Activated CD8-positive, alpha-beta T cell treated with anti-CD3 and anti-CD28 coated beads, Interleukin-2, amount 10 ng/mL, durations not matched to agents 7 days and 5 days (primary cell): ENCODE results near the gene TBC1D5. TPM values are rescaled to one million over a fixed set of nuclear protein-coding genes. Genes with fewer than 3 reads are reported as not detected.
A peak's percentile ranks its signal among the peaks of the same experiment; 100 is the strongest.

Experiments used
- ATAC-seq: fragments of 150-1000 bp; cut with Tn5 transposase; one replicate; pipeline ENCODE4 v1.10.0; 2021; ENCODE audit warnings: moderate library complexity
- CTCF ChIA-PET: fragments of 350-600 bp; sonication (Branson Sonifier 250); formaldehyde crosslinking; loops from one replicate; lab custom pipeline; 2021; ENCODE audit warnings: antibody characterized with exemption; lab: Charles Lee
- POLR2A ChIA-PET: fragments of 350-600 bp; sonication (Branson Sonifier 250); formaldehyde crosslinking; loops from one replicate; lab custom pipeline; 2021; ENCODE audit warnings: antibody characterized with exemption; lab: Charles Lee
- DNase-seq: peaks from one replicate; pipeline ENCODE4 v3.0.0-alpha.2; 2020
- H3K27ac Mint-ChIP-seq: one replicate; pipeline ENCODE4 v1.8.0; 2021; ENCODE audit warnings: mild to moderate bottlenecking, mixed read lengths
- H3K27me3 Mint-ChIP-seq: one replicate; pipeline ENCODE4 v1.8.0; 2021; ENCODE audit warnings: low read depth, mixed read lengths
- H3K36me3 Mint-ChIP-seq: one replicate; pipeline ENCODE4 v1.8.0; 2021; ENCODE audit warnings: low read depth, mixed read lengths
- H3K4me1 Mint-ChIP-seq: one replicate; pipeline ENCODE4 v1.8.0; 2021; ENCODE audit warnings: low read depth, mixed read lengths
- H3K4me3 Mint-ChIP-seq: one replicate; pipeline ENCODE4 v1.8.0; 2021; ENCODE audit warnings: mild to moderate bottlenecking, mixed read lengths
- H3K9me3 Mint-ChIP-seq: one replicate; pipeline ENCODE4 v1.8.0; 2022; ENCODE audit warnings: mixed read lengths; ENCODE audit not compliant: insufficient read depth
- total RNA-seq, 2 experiments: library from RNA; stranded (reverse); gene quantifications; one replicate each; pipeline ENCODE4 v1.2.3, GENCODE V29; 2021

Gene TBC1D5
- total RNA-seq, 2 experiments from 2014 or later = 51.2 to 52.8 TPM

DNA sequence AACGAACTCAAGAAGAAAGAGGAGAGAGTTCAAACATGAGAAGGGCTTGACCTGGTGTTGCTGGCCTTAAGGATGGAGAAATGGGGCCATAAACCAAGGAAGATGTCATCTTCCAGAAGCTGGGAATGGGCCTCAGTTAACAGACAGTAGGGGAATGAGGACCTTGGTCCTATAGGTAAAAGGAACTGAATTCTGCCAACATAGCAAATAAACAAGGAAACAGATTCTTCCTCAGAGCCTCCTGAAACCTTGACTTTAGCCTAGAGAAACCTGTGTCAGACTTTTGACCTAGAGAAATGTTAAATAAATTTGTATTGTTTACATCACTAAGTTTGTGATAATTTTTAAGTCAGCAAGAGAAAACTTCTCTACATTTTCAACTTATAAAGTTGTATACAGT, 520.9 kb downstream of the TBC1D5 start:
- ATAC-seq = no peak
- Mint-ChIP-seq H3K4me3 (no peak overlapping the region), H3K4me1 (no peaks in the 10 kb centered on the region), H3K9me3 (peaks cover 6% of the 10 kb centered on the region), H3K27ac (no peak overlapping the region), H3K27me3 (no peaks in the 10 kb centered on the region), H3K36me3 (peaks cover 30% of the 10 kb centered on the region)
- no peak for DNase-seq
- CTCF ChIA-PET = no interaction called here
- POLR2A ChIA-PET = no interaction called here

DNA sequence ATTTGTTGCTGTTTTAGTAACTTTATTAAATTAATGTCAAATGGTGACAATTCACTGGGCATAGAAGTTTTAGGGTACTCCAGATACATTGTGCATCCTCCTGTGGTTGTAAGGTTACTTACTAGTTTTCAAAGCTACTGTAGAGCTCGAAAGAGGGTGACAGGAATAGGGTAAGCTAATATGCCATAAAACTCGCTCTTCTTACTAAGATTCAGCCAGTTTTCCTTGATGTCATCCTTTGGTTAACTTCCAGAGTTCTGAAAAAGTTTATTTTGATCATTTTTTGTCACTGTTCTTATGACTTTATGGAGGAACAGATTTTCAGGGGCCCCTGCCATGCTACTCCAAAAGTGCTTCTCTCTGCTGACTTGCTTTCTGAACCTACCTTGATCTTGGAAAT, 522.8 kb downstream of the TBC1D5 start:
- Mint-ChIP-seq H3K27ac (no peak overlapping the region), H3K4me1 (no peaks in the 10 kb centered on the region), H3K36me3 (peaks cover 27% of the 10 kb centered on the region), H3K4me3 (no peak overlapping the region), H3K27me3 (no peaks in the 10 kb centered on the region), H3K9me3 (peaks cover 6% of the 10 kb centered on the region)
- CTCF ChIA-PET = interaction anchor here (0.9 kb wide), 2 partner anchors 10 to 618 kb away, joined by 3 read pairs; no protein-coding TSS in a partner anchor
- POLR2A ChIA-PET = no interaction called here
- no peak for DNase-seq
- no peak for ATAC-seq

DNA sequence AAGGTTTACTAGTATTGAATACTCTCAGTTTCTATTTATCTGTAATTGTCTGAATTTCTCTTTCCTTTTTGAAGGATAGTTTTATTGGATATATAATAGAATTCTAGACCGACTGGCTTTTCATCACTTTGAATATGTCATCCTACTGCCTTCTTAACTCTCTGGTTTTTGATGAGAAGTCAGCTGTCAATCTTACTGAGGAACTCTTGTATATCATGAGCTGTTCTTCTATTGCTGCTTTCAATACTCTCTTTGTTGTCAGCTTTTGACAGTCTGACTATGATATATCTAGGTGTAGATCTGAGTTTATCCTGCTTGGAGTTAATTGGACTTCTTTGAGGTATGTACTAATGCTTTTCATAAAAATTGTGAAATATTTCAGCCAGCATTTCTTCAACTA, 523.8 kb downstream of the TBC1D5 start:
- peaks cover 29% of the 10 kb centered on the region for H3K36me3 Mint-ChIP-seq
- POLR2A ChIA-PET = no interaction called here
- no peak overlapping the region for H3K27ac Mint-ChIP-seq
- peaks cover 6% of the 10 kb centered on the region for H3K9me3 Mint-ChIP-seq
- CTCF ChIA-PET = no interaction called here
- H3K4me3 Mint-ChIP-seq = no peak overlapping the region
- no peaks in the 10 kb centered on the region for H3K27me3 Mint-ChIP-seq
- ATAC-seq (no peak), DNase-seq (no peak)
- H3K4me1 Mint-ChIP-seq = no peaks in the 10 kb centered on the region

DNA sequence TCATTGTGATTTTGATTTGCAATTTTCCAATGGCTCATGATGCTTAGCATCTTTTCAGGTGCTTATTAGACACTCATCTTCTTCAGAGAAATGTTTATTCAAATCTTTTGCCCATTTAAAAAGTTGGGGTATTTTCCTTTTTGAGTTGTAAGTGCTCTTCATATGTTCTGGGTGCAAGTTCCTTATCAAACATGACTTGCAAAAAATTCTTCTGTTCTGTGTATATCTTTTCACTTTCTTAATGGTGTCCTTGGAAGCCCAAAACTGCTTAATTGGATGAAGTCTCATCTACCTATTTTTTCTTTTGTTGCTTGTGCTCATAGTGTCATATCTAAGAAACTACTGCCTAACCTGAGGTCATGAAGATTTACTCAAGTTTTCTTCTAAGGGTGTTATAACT, 524.8 kb downstream of the TBC1D5 start:
- DNase-seq = no peak
- Mint-ChIP-seq H3K4me1 (no peaks in the 10 kb centered on the region), H3K27ac (no peak overlapping the region), H3K27me3 (no peaks in the 10 kb centered on the region), H3K9me3 (peaks cover 6% of the 10 kb centered on the region), H3K4me3 (no peak overlapping the region), H3K36me3 (peaks cover 34% of the 10 kb centered on the region)
- ChIA-PET POLR2A (no interaction called here), CTCF (interaction anchor here (0.9 kb wide), 1 partner anchor 38 kb away, joined by 3 read pairs; no protein-coding TSS in a partner anchor)
- ATAC-seq = no peak

DNA sequence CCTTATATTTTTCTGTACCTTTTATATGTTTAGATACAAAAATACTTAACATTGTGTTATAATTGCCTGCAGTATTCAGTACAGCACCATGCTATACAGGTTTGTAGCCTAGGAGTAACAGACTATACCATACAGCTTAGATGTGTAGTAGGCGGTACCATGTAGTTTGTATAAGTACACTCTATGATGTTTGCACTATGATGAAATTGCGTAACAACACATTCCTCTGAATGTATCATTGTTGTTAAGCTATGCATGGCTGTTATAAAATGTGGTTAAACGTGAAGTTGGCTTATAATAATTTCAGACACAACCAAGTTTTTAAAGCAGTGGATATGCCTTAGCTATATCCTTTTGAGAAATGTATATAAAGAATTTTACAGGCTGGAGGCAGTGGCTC, 529.3 kb downstream of the TBC1D5 start:
- H3K27ac Mint-ChIP-seq = no peak overlapping the region

DNA sequence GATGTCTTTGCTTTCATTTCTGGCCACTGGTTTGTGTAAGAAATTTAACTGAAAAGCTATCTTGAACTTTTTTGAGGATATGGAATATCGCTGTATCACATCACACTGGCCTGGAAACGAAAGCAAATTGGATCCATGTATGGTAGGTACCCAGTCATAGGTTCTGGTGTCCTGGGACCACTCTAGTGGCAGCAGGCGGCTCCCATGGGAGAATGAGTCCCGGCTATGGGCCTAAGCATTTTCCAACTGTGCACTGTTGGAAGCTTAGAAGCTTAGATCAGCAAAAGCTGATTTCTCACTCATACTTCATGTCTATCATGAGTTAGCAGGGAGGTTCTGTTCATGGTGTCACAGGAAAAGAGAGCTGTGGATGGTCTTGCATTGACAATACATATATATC, 534.5 kb downstream of the TBC1D5 start:
- Mint-ChIP-seq H3K4me3 (no peak overlapping the region), H3K9me3 (peaks cover 7% of the 10 kb centered on the region), H3K36me3 (peaks cover 29% of the 10 kb centered on the region), H3K4me1 (peaks cover 5% of the 10 kb centered on the region), H3K27ac (no peak overlapping the region), H3K27me3 (no peaks in the 10 kb centered on the region)
- no peak for ATAC-seq
- ChIA-PET POLR2A (no interaction called here), CTCF (no interaction called here)
- no peak for DNase-seq

More for the DNA sequence above, 529.3 kb downstream of the TBC1D5 start:
- ATAC-seq (no peak), DNase-seq (no peak)
- Mint-ChIP-seq H3K9me3 (peaks cover 4% of the 10 kb centered on the region), H3K36me3 (peaks cover 17% of the 10 kb centered on the region), H3K27me3 (no peaks in the 10 kb centered on the region), H3K4me3 (no peak overlapping the region), H3K4me1 (no peaks in the 10 kb centered on the region)
- ChIA-PET POLR2A (no interaction called here), CTCF (no interaction called here)

DNA sequence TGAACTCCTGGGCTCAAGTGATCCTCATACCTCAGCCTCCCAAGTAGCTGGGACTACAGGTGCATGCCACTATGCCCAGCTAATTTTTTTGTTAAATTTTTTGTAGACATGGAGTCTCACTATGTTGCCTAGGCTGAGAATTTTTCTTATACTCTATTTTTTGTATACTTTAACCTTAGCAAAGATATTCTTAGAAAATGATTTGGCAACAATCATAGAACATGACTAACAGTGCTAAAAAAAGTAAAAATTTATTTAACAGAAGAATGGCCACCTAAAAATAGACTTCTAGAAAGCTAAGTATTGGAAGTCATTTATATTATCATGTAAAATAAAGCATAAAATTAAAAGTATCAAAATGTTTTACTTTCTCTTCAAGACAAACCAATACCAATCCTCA, 535.4 kb downstream of the TBC1D5 start:
- DNase-seq (no peak), ATAC-seq (no peak)
- H3K36me3 Mint-ChIP-seq = peaks cover 36% of the 10 kb centered on the region
- ChIA-PET POLR2A (no interaction called here), CTCF (no interaction called here)
- H3K9me3 Mint-ChIP-seq = peaks cover 15% of the 10 kb centered on the region
- H3K4me1 Mint-ChIP-seq = peaks cover 6% of the 10 kb centered on the region
- no peak overlapping the region for H3K27ac Mint-ChIP-seq
- no peak overlapping the region for H3K4me3 Mint-ChIP-seq
- H3K27me3 Mint-ChIP-seq = no peaks in the 10 kb centered on the region

DNA sequence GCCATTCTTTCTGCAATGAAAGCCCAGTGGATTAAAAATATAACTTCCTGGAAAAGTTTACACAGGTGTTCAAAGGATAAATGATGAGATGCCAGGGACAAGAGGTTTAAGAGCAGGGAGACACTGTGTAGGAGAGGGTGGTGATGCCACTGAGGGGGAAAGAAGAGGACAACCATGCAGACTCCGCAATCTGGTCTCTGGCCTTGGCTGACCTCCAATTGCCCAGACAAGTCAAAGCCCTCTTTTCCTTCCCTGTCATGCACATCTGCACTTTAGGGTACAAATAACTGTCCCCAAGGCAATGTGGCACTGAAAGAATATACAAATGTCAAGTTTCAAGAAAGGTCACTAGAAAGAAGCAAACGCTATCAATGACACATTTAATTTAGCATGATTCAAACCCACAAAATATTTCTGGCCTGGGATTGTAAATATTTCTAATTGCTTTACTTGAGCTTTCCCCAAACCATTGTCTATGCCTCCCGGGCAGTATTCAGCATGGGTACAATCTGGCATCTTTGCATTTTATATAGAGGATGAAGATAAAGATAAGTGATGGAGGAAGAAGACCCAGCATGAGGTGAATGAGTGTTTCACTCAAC, 538.3 kb downstream of the TBC1D5 start:
- DNase-seq = no peak
- H3K4me3 Mint-ChIP-seq = no peak overlapping the region
- H3K27ac Mint-ChIP-seq = no peak overlapping the region
- POLR2A ChIA-PET = no interaction called here
- CTCF ChIA-PET = no interaction called here
- H3K36me3 Mint-ChIP-seq = peaks cover 49% of the 10 kb centered on the region
- H3K27me3 Mint-ChIP-seq = no peaks in the 10 kb centered on the region
- peaks cover 18% of the 10 kb centered on the region for H3K9me3 Mint-ChIP-seq
- no peak for ATAC-seq
- H3K4me1 Mint-ChIP-seq = peaks cover 15% of the 10 kb centered on the region

DNA sequence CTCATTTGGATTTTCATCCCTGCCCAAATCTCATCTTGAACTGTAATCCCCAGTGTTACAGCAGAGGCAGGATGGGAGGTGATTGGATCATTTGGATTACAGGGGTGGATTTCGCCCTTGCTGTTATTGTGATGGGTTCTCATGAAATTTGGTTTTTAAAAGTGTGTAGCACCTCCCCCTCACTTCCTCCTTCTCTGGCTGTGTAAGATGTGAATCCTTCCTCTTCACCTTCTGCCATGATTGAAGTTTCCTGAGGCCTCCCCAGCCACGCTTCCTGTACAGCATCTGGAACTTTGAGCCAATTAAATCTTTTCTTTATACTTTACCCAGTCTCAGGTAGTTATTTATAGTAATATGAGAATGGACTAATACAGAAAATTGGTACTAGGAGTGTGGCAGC, 540.9 kb downstream of the TBC1D5 start:
- ATAC-seq (no peak), DNase-seq (no peak)
- peaks cover 49% of the 10 kb centered on the region for H3K36me3 Mint-ChIP-seq
- no peaks in the 10 kb centered on the region for H3K27me3 Mint-ChIP-seq
- ChIA-PET POLR2A (no interaction called here), CTCF (no interaction called here)
- peaks cover 18% of the 10 kb centered on the region for H3K9me3 Mint-ChIP-seq
- peaks cover 12% of the 10 kb centered on the region for H3K4me1 Mint-ChIP-seq
- H3K4me3 Mint-ChIP-seq = no peak overlapping the region
- no peak overlapping the region for H3K27ac Mint-ChIP-seq

DNA sequence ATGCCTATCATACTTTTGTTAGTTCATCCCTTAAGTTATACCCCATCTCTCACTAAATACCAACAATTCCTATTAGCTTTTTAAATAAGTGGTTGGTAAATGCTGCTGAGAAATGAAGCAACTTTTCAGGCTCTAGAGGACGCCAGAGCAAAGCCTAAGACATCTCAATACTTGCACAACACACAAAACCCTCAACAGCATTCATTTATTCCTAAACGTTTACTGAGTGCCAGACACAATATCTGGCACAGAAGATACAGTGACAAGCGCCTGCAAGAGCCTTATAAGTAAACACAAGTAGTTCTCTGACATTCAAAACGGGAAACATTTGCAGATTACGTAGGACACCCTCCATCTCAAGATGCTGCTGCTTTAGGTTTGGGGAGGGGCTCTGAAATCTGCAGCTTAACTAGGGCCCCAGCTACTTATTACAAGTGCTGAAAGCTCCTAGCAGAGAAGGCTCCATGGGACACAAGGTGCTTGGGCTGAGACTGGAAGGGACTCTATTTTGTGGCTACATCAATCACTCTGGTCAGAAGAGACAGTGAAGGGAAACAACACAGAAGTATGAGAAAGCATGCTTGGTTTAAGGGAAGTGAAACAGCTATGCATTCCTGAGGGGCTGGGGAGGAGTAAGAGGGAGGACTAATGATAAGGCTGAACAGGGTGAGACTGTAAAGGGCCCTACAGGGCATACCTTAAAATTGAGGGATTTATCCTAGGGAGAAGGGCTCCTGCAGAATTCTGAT, 546.4 kb downstream of the TBC1D5 start:
- Mint-ChIP-seq H3K9me3 (no peaks in the 10 kb centered on the region), H3K27me3 (no peaks in the 10 kb centered on the region), H3K4me3 (no peak overlapping the region), H3K36me3 (peaks cover 11% of the 10 kb centered on the region), H3K4me1 (peaks cover 12% of the 10 kb centered on the region), H3K27ac (peak overlapping the region; percentile 8)
- CTCF ChIA-PET = interaction anchor here (0.6 to 0.9 kb wide), 2 partner anchors 8 to 77 kb away, joined by 3 read pairs; no protein-coding TSS in a partner anchor
- POLR2A ChIA-PET = no interaction called here
- no peak for ATAC-seq
- DNase-seq = no peak

DNA sequence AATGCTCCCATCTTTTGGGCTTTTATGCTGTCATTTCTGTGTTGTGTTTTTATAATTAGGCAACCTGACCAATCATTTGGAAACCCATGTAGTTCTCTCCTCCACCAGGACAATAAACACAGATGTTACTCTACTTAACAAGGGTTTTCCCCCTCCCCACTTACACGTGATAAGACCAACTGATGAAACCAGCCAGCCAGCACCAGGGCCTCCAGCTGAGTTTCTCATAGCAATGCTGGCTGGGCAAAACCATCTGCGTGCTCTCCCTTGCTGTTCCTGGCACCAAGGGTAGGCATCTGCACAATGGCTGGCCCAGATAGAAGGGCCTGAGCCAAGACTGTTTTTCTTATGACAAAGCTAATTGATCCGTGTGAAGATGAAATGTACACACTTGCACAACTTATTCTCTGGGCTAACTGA, 547.2 kb downstream of the TBC1D5 start:
- ATAC-seq = no peak
- CTCF ChIA-PET = interaction anchor here (0.6 kb wide), 1 partner anchor 78 kb away, joined by 3 read pairs; no protein-coding TSS in a partner anchor
- Mint-ChIP-seq H3K27me3 (no peaks in the 10 kb centered on the region), H3K36me3 (peaks cover 4% of the 10 kb centered on the region), H3K4me1 (peaks cover 20% of the 10 kb centered on the region), H3K4me3 (no peak overlapping the region), H3K9me3 (no peaks in the 10 kb centered on the region), H3K27ac (no peak overlapping the region)
- no peak for DNase-seq
- POLR2A ChIA-PET = no interaction called here

DNA sequence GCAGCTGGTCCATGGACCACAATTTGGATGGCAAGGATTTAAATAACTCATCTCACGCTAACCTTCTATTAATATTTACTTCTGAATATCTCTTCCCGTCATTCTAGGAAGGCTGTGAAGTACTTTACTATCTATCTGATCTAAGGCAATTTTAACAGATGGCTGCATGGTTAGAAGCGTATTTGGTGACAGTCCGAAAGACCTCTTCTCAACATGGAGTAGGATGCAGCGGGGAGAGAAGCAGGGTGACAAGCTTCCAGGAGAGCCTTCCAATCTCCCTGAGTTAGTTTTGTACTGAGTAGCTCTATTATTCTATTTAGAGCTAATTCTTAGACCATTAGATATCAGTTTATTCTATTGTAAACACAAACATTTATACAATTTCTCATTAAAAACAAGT, 548.3 kb downstream of the TBC1D5 start:
- ChIA-PET CTCF (no interaction called here), POLR2A (no interaction called here)
- ATAC-seq (no peak), DNase-seq (no peak)
- peaks cover 2% of the 10 kb centered on the region for H3K36me3 Mint-ChIP-seq
- no peak overlapping the region for H3K4me3 Mint-ChIP-seq
- H3K27ac Mint-ChIP-seq = no peak overlapping the region
- H3K4me1 Mint-ChIP-seq = peaks cover 22% of the 10 kb centered on the region
- H3K9me3 Mint-ChIP-seq = no peaks in the 10 kb centered on the region
- H3K27me3 Mint-ChIP-seq = no peaks in the 10 kb centered on the region
